NCI-H1092 treated with DMSO at 0.1 percent for 48 hours (cell line): Measurements from ENCODE around the gene COX7B.

ENCODE experiments used
- DNase-seq: peaks from one replicate; lab custom pipeline; 2025; lab: John Stamatoyannopoulos, UW

The COX7B gene

GRCh38 chrX:77945910-77946545 is 46.8 kb downstream of the COX7B start:
- no peak for DNase-seq

DNA sequence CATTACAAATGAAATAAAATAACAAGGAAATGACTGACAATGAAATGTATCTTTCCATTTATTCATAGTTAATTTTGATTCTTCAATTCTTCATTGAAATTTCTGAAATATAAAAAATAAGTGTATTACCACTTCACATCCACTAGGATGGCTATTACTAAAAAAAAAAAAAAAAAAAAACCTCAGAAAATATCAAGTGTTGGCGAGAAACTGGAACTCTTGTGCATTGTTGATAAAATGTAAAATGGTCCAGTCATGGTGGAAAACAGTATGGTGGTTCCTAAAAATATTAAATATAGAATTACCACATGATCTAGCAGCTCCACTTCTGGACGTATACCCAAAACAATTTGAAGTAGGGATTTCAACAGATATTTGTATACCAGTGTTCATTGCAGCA is 47.3 kb downstream of the COX7B start:
- no peak for DNase-seq

DNA sequence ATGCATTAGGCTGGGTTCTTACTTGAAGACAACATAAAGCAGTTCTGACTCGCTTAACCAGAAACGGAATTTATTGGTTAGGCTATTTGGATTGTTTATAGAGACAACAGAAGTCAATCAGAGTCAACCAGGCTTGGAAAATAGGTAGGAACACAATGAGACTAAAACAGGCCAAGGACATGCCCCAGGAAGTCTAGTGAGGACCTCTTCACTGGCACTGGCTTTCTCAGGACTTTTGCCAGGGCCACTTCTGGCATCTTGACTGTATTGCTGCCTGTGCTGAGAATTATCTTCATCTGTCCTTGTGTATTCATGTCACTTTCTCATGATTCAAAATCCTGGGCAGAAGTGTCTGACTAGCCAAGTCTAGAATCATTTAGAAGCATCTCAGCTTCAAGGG is 50.6 kb downstream of the COX7B start:
- DNase-seq = no peak

DNA sequence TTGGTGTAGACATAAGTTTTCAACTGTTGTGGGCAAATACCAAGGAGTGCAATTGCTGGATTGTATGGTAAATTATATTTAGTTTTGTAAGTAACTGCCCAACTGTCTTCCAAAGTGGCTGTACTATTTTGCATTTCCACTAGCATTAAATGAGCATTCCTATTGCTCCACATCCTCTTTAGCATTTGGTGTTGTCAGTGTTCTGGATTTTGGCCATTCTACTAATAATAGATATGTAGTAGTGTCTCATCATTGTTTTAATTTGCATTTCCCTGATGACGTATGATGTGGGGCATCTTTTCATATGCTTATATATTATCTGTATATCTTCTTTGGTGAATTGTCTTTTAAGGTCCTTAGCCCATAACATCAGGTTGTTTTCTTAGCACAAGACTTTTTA is 52.9 kb downstream of the COX7B start:
- no peak for DNase-seq

GRCh38 chrX:77953302-77953701 is 54.0 kb downstream of the COX7B start:
- DNase-seq = no peak

DNA sequence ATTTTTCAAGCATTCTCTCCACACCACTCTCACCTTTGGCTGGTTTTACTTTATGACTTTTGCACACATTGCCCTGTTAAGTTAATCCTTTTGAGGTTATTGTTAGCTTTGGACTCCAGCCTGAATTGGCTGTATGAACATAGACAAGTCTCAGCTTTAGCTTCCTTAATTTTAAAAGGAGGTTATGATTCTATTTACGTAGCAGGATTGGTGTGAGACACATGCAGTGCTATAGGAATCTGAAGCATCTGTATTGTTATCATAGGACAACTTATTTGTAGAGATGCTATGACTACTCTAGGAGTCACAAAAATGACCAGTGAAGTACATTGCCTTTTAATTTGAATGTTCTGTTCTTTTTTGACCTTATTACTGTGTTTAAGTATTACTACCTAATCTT is 54.4 kb downstream of the COX7B start:
- DNase-seq = no peak
